Stimulated activated CD4-positive, alpha-beta T cell treated with anti-CD3 and anti-CD28 coated beads, Interleukin-15, amount 100 ng/mL, for 24 hours (primary cell): ENCODE results near the gene ENPP3.
A peak's percentile ranks its signal among the peaks of the same experiment; 100 is the strongest.

Experiments used
- DNase-seq: peaks from one replicate; pipeline ENCODE4 v3.0.0-alpha.2; 2020

The ENPP3 gene

DNA sequence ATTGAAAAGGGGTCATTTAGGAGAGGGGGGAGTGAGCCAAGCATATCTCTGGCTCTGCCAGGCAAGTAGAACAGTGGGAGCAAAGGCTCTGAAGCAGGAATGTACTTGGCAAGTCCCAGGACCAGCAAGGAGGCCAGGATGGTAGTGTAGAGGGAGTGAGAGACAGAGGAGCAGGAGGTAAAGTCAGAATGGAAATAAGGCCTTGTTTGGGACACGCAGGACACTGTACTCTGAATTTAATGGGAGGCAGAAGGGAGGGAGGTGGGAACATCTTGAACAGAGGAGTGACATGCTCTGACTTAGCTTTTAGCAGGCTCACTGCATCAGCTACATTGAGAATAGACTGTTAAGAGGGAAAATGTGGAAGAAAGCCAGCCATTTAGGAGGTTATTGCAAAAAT is 133.7 kb downstream of the ENPP3 start:
- DNase-seq, result no peak

DNA sequence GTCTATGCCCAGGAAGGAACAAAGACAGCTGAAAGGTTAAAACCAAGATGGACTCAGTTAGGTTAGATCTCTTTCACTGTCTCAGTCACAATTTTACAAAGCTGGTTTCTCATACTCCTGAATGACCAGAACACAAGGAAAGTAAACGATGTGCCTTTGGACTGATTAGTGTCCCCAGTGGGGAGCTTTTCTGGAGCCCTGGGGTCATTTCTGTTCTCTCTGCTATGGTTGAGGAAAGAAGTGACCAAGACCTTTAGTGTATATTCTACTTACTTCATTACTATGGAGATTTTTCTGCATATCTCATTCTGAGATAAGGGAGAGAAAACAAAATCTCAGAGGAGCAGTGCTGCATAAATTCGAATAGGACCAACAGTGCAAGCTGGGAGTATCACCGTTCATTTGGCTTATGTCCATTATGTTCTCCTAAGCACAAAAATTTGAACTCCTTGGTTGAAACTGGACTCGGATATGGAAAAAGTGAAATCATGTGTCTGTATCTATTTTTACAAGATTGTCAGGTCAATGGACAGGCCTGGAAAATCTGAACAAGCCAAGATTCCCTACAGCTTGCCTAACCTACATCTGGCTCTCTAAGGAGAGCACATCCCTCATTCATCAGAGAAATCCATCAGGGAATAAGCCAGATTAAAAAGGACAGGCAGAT is 136.3 kb downstream of the ENPP3 start:
- no peak for DNase-seq

DNA sequence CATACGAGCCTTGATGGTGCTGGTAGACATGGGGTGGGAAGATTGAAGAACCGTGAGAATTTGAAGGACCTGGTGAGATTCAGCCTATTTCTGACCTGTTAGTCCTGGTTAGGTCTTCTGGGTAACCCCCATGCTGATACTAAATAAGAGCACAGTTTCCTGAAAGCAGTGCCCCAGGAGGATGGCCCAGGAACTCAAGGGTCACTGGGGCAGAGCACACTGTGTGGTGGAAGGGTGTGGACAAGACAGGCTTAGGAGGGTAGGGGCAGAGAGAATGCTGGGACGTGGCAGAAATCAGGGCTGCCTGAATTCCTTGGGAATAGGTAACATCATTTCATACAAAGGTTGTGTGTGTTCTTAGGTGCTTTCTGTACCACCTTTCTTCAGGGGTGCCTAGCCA is 138.8 kb downstream of the ENPP3 start:
- no peak for DNase-seq

DNA sequence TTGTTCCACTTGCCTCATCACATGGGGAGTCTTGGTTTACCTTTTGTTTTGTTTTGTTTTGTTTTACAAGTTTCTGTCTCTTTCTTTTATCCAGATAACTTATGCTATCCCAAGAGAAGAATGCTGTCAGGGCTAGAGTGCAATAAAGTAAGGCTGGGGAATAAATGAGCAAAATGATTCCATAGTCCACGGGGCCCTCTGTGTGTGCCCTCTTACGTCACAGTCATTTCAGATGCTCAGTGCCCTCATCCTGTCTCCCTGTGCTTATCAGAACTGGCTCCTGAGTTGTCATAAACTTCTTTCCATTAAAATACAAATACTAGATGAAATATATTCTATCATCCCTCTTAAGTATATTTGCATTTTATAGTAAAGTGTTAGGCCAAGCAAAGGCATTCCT is 139.9 kb downstream of the ENPP3 start:
- no peak for DNase-seq

DNA sequence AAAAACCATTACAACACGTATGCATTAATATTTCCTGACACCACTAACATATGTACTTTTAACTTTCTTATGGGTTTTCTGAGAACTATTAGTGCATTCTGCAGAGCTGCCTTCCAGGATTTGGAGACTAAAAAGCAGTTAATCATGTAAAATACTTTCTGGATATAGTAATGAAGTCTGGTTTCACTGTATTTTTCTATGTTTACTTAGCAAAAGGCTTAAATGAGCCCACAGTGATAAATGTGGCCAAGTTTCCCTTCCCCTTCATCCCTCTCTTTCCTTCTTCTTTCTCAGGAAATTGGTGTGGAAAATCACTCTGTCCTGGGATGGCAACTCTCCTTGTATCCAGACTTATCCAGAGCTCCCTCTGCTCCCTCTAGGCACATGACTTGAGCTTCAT is 141.1 kb downstream of the ENPP3 start:
- DNase-seq, result no peak

DNA sequence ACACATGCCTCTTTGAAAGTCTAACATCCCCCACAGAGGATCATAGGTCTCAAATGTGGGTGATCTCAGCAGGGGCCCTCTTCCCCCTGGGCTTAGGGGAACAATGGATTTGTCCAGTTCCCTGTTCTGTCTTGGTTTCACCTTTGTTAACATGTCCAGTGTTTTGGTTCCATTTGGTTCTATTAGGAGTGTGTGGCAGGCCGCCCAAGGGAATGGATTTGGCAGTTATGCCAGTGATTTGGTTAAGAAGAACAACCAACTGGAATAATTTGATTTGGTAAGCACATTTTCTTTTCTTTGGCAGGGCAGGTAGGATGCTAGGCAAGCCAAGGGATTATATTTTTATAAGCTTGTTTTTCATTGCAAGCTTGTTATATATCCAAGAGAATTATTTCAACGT is 142.2 kb downstream of the ENPP3 start:
- no peak for DNase-seq

DNA sequence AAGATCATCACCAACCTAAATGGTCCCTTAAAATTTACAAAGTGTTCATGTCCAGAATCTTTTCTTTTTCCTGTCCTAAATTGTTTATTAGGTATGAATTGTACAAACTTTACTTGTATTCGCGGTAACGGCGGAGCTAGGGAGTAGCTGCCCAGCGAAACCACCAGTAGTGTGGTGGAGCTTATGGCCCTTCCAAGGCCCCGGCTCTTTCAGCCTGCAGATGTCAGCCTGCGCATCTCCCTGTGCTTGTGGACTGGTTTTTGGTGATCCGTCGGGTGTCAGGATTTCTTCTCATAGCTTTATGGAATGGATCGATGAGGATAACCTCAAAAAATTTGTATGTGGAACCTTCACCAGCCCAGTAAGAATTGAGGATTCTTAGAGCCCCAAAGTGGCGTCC is 143.5 kb downstream of the ENPP3 start:
- no peak for DNase-seq

DNA sequence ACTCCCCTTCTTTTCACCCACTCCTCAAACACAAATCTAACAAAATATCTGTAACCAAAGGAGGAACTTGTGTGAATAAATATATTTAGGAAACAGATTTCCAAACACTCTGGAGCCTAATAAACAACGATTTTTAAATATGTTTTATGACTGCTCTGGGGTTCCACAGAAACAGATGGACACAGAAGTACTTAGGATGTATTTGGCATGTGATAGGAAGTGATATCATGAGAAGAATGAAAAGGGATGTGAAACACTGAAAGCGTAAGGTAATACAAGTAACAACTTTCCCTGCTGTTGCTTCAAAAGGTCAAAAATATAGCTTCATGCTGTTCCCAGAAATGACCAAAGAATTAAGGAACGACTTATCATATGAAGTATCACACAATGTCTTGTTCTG is 144.6 kb downstream of the ENPP3 start:
- DNase-seq, result no peak

DNA sequence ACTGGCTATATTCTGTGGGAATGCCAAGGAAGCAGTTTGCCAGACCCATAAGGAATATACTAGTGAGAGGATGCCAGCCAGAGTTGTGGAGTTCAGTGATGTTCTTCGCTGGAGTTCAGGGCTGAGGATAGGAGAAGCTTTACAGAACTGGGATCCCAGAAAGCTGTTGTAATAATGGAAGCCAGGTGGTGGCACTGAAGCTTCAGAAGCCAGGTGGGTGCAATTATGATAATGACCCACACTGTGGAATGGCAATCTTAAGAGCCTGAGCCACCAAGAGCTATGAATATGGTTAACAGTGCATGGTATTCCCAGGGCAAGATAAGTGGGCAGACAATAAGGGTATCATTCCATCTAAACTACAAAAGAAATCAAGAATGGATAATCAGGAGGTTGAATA is 145.7 kb downstream of the ENPP3 start:
- no peak for DNase-seq

DNA sequence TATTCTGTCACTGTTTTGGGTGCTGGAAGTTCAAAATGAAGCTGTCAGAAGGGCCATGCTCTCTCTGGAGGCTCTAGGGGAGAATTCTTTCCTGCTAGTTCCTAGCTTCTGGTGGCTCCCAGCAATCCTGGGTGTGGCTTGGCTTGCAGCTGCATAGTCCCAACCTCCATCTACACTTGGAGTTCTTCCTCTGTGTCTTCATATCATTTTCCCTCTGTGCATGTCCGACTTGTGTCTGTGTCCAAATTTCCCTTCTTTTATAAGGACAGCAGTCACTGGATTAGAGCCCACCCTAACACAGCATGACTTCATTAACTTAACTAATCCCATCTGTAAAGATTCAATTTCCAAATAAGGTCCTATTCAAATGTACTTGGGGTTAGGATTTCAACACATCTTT is 147.5 kb downstream of the ENPP3 start:
- DNase-seq, result no peak

DNA sequence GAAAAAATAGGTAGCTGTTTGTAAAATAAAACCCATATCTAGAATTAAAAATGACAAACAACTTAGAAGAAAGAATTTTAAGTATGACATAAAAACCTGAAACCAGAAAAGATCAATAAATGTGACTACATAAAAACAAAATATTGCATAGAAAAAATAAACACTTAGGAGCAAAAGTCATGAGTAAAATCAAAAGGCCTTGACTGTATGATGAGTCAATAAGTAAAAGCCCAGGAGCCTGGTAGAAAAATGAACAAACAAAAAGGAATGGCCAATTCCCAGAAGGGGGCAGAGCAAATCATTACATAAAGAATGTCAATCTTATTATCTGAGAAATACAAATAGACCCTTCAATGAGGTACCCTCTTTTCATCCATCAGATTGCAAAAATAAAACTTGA is 150.0 kb downstream of the ENPP3 start:
- no peak for DNase-seq

DNA sequence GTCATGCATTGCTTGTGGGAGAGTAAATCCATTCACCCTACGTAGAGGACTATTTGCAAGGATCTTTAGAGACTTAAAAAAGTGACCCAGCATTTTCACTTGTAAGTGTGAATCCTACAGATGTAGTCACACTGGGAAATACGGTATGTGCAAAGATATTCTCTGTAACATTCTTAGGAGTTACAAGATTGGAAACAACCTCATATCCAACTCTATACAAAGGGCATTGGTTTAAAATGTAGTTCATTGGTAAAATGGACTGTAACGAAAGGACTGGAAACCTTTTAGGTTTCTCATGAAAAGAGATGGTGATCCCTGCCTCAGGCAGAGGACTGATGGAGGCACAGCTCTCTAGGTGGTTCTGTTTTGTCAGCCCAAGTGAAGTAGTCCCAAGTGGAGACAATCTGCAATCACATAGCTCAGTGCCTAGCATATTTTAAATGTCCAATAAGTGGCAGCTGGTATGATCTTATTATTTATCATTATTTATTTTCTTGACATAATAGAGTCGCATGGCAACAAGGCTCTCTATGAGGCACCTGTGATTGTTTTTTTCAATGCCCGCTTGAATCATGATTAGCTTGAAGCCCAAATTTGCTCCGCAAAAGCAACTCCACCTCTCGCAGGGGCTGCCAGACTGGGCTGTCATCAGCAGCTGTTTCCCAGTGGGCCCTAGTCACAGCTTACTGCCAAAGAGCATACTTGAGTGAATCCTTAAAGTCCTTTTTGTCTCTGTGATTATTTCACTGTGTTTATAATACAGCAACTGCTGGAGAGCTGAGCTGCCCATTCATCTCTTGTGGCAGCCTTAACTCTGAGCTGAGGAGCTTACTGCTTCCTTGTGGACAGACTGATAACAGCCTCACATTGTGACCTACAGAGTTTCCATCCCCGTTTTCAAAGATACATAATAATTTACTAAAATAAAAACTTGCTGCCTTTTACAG is 150.9 kb downstream of the ENPP3 start:
- DNase-seq, result no peak

DNA sequence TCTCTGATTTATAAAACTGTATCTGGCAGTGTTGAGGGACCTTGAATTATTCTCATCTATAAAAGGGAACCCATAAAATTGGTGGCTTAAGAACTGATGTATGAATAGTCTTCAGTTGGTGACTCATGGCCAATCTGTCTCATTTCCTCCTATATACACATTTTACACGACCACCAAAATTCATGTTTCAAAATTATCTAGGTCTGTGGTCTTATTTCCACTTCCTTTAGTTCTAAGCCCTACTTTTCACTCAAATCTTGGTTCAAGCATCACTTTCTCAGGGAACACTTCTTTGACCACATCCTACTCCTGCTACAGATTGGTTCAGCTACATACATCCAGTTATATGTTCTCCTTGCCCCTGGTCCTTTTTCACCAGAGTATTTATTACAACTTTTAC is 152.1 kb downstream of the ENPP3 start:
- no peak for DNase-seq

DNA sequence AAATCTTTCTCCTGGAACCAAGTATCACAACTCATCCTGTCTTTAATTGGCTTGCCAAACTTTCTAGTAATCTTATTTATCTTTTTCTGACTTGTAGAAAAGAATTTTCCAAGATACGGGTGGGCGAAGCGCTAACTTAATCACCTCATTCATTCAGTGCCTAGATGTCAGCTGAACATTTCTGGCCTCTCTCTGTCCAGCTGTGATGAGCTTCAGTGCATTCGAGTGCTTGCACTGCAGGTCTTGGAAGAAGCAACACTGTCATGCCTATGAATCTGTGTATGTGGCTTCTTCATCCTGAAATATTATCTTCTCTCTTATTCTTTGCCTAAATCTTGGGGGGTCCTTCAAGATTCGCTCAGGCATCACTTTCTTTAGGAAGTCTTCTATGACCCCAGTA is 154.4 kb downstream of the ENPP3 start:
- no peak for DNase-seq

DNA sequence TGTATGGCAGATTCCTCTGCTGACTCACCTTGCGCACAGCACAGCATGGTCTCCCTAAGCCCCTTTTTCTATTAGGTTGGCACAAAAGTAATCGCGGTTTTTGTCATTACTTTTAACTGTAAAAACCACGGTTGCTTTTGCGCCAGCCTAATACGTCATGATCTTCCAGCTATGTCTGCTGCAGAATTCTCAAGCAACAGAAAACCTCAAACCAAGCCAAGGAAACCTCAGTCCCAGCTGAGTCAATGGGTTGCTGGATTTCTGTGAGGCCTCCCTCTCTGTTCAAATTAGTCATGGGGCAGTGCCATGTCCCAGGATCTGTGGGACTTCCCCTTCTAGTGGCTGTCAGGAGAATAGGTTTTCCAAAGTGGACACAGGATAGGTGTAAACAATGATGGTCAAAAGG is 155.0 kb downstream of the ENPP3 start:
- DNase-seq, result peak; percentile 9

DNA sequence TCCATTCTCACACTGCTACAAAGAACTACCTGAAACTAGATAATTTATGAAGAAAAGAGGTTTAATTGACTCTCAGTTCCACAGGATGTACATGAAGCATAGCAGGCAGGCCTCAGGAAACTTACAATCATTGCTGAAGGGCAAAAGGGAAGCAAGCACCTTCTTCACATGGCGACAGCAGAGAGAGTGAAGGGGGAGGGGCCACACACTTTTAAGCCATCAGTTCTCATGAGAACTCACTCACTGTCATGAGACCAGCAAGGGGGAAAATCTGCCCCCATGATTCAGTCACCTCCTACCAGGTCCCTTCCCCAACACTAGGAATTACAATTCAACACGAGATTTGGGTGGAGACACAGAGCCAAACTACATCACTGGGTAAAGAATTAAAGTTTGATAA is 158.3 kb downstream of the ENPP3 start:
- DNase-seq, result no peak
